Activated CD4-positive, alpha-beta T cell treated with anti-CD3 and anti-CD28 coated beads, Interleukin-2, amount 10 ng/mL, durations not matched to agents 7 days and 5 days (primary cell): Measurements from ENCODE around the gene CPLX1. TPM values are rescaled to one million over a fixed set of nuclear protein-coding genes. Genes with fewer than 3 reads are reported as not detected.
A peak's percentile ranks its signal among the peaks of the same experiment; 100 is the strongest.
"Not testable (repeated sequence)": the region's sequence is repeated elsewhere in the genome, so short reads cannot be mapped to it uniquely, and the experiment has no call there.

Experiments
- CTCF ChIA-PET: fragments of 350-600 bp; sonication (Branson Sonifier 250); formaldehyde crosslinking; loops from one replicate; lab custom pipeline; 2021; ENCODE audit warnings: antibody characterized with exemption; lab: Charles Lee
- POLR2A ChIA-PET: fragments of 350-600 bp; sonication (Branson Sonifier 250); formaldehyde crosslinking; loops from one replicate; lab custom pipeline; 2021; ENCODE audit warnings: antibody characterized with exemption; lab: Charles Lee
- DNase-seq: peaks from one replicate; pipeline ENCODE4 v3.0.0-alpha.2; 2020
- H3K27ac Mint-ChIP-seq: one replicate; pipeline ENCODE4 v1.8.0; 2021; ENCODE audit warnings: mild to moderate bottlenecking, moderate library complexity, mixed read lengths
- H3K27me3 Mint-ChIP-seq: one replicate; pipeline ENCODE4 v1.8.0; 2021; ENCODE audit warnings: mixed read lengths
- H3K36me3 Mint-ChIP-seq: one replicate; pipeline ENCODE4 v1.8.0; 2021; ENCODE audit warnings: low read depth, mixed read lengths
- H3K4me1 Mint-ChIP-seq: one replicate; pipeline ENCODE4 v1.8.0; 2021; ENCODE audit warnings: mixed read lengths
- H3K4me3 Mint-ChIP-seq: one replicate; pipeline ENCODE4 v1.8.0; 2021; ENCODE audit warnings: mild to moderate bottlenecking, moderate library complexity, mixed read lengths
- H3K9me3 Mint-ChIP-seq: one replicate; pipeline ENCODE4 v1.8.0; 2021; ENCODE audit warnings: mixed read lengths
- total RNA-seq, 2 experiments: library from RNA; stranded (reverse); gene quantifications; one replicate each; pipeline ENCODE4 v1.2.3, GENCODE V29; 2021

Gene CPLX1
- total RNA-seq, 2 experiments from 2014 or later: 0.17 to 0.42 TPM

GRCh38 chr4:768076-768475 is 57.9 kb downstream of the CPLX1 start:
- no peaks in the 10 kb centered on the region for H3K27me3 Mint-ChIP-seq
- no peak for DNase-seq
- H3K36me3 Mint-ChIP-seq: peaks cover 40% of the 10 kb centered on the region
- no peak overlapping the region for H3K27ac Mint-ChIP-seq
- peaks cover 5% of the 10 kb centered on the region for H3K4me1 Mint-ChIP-seq
- ChIA-PET CTCF (no interaction called here), POLR2A (interaction anchor here (0.7 kb wide), 2 partner anchors 10 to 269 kb away, joined by 3 read pairs; no protein-coding TSS in a partner anchor)
- H3K4me3 Mint-ChIP-seq: no peak overlapping the region
- no peaks in the 10 kb centered on the region for H3K9me3 Mint-ChIP-seq

- Mint-ChIP-seq H3K9me3 (no peaks in the 10 kb centered on the region), H3K27ac (no peak overlapping the region), H3K4me3 (no peak overlapping the region), H3K36me3 (peaks cover 51% of the 10 kb centered on the region), H3K27me3 (no peaks in the 10 kb centered on the region), H3K4me1 (peaks cover 7% of the 10 kb centered on the region)
- ChIA-PET CTCF (interaction anchor here (0.6 to 1.9 kb wide), 5 partner anchors 9 to 89 kb away, joined by 3 to 8 read pairs (median 3); no protein-coding TSS in a partner anchor), POLR2A (interaction anchor here (1.2 kb wide), 1 partner anchor 220 kb away, joined by 8 read pairs; the partner anchor contains the start of gene IDUA)
- DNase-seq: no peak
Measured at GRCh38 chr4:766559-767283, 59.2 kb downstream of the CPLX1 start.

GRCh38 chr4:766152-766515 is 59.8 kb downstream of the CPLX1 start:
- ChIA-PET POLR2A (interaction anchor here (1.2 kb wide), 1 partner anchor 221 kb away, joined by 8 read pairs; the partner anchor contains the start of gene IDUA), CTCF (interaction anchor here (1.1 to 1.9 kb wide), 3 partner anchors 9 to 90 kb away, joined by 3 to 8 read pairs (median 6); no protein-coding TSS in a partner anchor)
- no peak for DNase-seq
- Mint-ChIP-seq H3K9me3 (no peaks in the 10 kb centered on the region), H3K4me1 (peaks cover 7% of the 10 kb centered on the region), H3K36me3 (peaks cover 56% of the 10 kb centered on the region), H3K27ac (peak overlapping the region; percentile 71), H3K27me3 (no peaks in the 10 kb centered on the region), H3K4me3 (no peak overlapping the region)

- CTCF ChIA-PET: interaction anchor here (0.9 to 1.9 kb wide), 2 partner anchors 11 to 22 kb away, joined by 5 to 8 read pairs; no protein-coding TSS in a partner anchor
- POLR2A ChIA-PET: no interaction called here
- Mint-ChIP-seq H3K27ac (no peak overlapping the region), H3K9me3 (no peaks in the 10 kb centered on the region), H3K4me1 (peaks cover 11% of the 10 kb centered on the region), H3K36me3 (peaks cover 59% of the 10 kb centered on the region), H3K27me3 (no peaks in the 10 kb centered on the region), H3K4me3 (no peak overlapping the region)
- no peak for DNase-seq
Measured at GRCh38 chr4:764405-765169, 61.3 kb downstream of the CPLX1 start.

- no peak for DNase-seq
Measured at GRCh38 chr4:763922-764321, 62.0 kb downstream of the CPLX1 start.

GRCh38 chr4:763191-763810 is 62.6 kb downstream of the CPLX1 start:
- Mint-ChIP-seq H3K4me3 (no peak overlapping the region), H3K27me3 (no peaks in the 10 kb centered on the region), H3K36me3 (peaks cover 55% of the 10 kb centered on the region), H3K27ac (peak overlapping the region; percentile 46), H3K9me3 (no peaks in the 10 kb centered on the region), H3K4me1 (peaks cover 9% of the 10 kb centered on the region)
- ChIA-PET CTCF (interaction anchor here (0.9 to 1.2 kb wide), 2 partner anchors 10 to 72 kb away, joined by 3 read pairs; no protein-coding TSS in a partner anchor), POLR2A (no interaction called here)
- no peak for DNase-seq

More at GRCh38 chr4:763922-764321, 62.0 kb downstream of the CPLX1 start:
- Mint-ChIP-seq H3K36me3 (peaks cover 55% of the 10 kb centered on the region), H3K4me3 (no peak overlapping the region), H3K27me3 (no peaks in the 10 kb centered on the region), H3K9me3 (no peaks in the 10 kb centered on the region), H3K4me1 (peaks cover 9% of the 10 kb centered on the region), H3K27ac (no peak overlapping the region)
- ChIA-PET POLR2A (no interaction called here), CTCF (interaction anchor here (0.9 kb wide), 1 partner anchor 73 kb away, joined by 3 read pairs; no protein-coding TSS in a partner anchor)

GRCh38 chr4:762211-763190 is 63.4 kb downstream of the CPLX1 start:
- H3K9me3 Mint-ChIP-seq: no peaks in the 10 kb centered on the region
- CTCF ChIA-PET: interaction anchor here (1.2 kb wide), 1 partner anchor 10 kb away, joined by 3 read pairs; no protein-coding TSS in a partner anchor
- POLR2A ChIA-PET: no interaction called here
- peaks cover 55% of the 10 kb centered on the region for H3K36me3 Mint-ChIP-seq
- no peak for DNase-seq
- no peaks in the 10 kb centered on the region for H3K27me3 Mint-ChIP-seq
- no peak overlapping the region for H3K4me3 Mint-ChIP-seq
- H3K27ac Mint-ChIP-seq: no peak overlapping the region
- H3K4me1 Mint-ChIP-seq: peaks cover 9% of the 10 kb centered on the region

GRCh38 chr4:761739-762138 is 64.2 kb downstream of the CPLX1 start:
- no peak overlapping the region for H3K27ac Mint-ChIP-seq
- ChIA-PET CTCF (no interaction called here), POLR2A (no interaction called here)
- DNase-seq: no peak
- no peaks in the 10 kb centered on the region for H3K9me3 Mint-ChIP-seq
- peaks cover 9% of the 10 kb centered on the region for H3K4me1 Mint-ChIP-seq
- no peaks in the 10 kb centered on the region for H3K27me3 Mint-ChIP-seq
- H3K36me3 Mint-ChIP-seq: peaks cover 53% of the 10 kb centered on the region
- no peak overlapping the region for H3K4me3 Mint-ChIP-seq

GRCh38 chr4:761086-761485 is 64.8 kb downstream of the CPLX1 start:
- DNase-seq: no peak
- CTCF ChIA-PET: no interaction called here
- H3K9me3 Mint-ChIP-seq: no peaks in the 10 kb centered on the region
- no peak overlapping the region for H3K4me3 Mint-ChIP-seq
- H3K27ac Mint-ChIP-seq: no peak overlapping the region
- peaks cover 7% of the 10 kb centered on the region for H3K4me1 Mint-ChIP-seq
- H3K36me3 Mint-ChIP-seq: peaks cover 50% of the 10 kb centered on the region
- POLR2A ChIA-PET: no interaction called here
- no peaks in the 10 kb centered on the region for H3K27me3 Mint-ChIP-seq

- peaks cover 7% of the 10 kb centered on the region for H3K4me1 Mint-ChIP-seq
- ChIA-PET CTCF (no interaction called here), POLR2A (no interaction called here)
- peak overlapping the region; percentile 82 for H3K27ac Mint-ChIP-seq
- peaks cover 47% of the 10 kb centered on the region for H3K36me3 Mint-ChIP-seq
- no peak for DNase-seq
- no peak overlapping the region for H3K4me3 Mint-ChIP-seq
- no peaks in the 10 kb centered on the region for H3K27me3 Mint-ChIP-seq
- no peaks in the 10 kb centered on the region for H3K9me3 Mint-ChIP-seq
Measured at GRCh38 chr4:760616-761015, 65.3 kb downstream of the CPLX1 start.

- peak overlapping the region; percentile 82 for H3K27ac Mint-ChIP-seq
- DNase-seq, H3K4me1 Mint-ChIP-seq, CTCF ChIA-PET, POLR2A ChIA-PET, H3K9me3 Mint-ChIP-seq, H3K27me3 Mint-ChIP-seq: not testable (repeated sequence)
- H3K36me3 Mint-ChIP-seq: peaks cover 44% of the 10 kb centered on the region
- H3K4me3 Mint-ChIP-seq: peak overlapping the region; percentile 14
Measured at GRCh38 chr4:759810-760209, 66.1 kb downstream of the CPLX1 start.
